HepG2 (cell line): ENCODE measurements around the gene RAC3. TPM values are rescaled to one million over a fixed set of nuclear protein-coding genes. Genes with fewer than 3 reads are reported as not detected.

ENCODE experiments used
- AFF4 ChIP-seq: sonication (generic); formaldehyde crosslinking; IDR thresholded peaks from 2 replicates; pipeline ENCODE4 v1.4.0; 2020; ENCODE audit warnings: missing genetic modification reagents
- ATF2 ChIP-seq: sonication (generic); formaldehyde crosslinking; IDR thresholded peaks from 2 replicates; pipeline ENCODE4 v1.4.0; 2020; ENCODE audit warnings: missing genetic modification reagents
- DR1 ChIP-seq: sonication (generic); formaldehyde crosslinking; IDR thresholded peaks from 2 replicates; pipeline ENCODE4 v1.8.0; 2021; ENCODE audit warnings: mild to moderate bottlenecking, missing genetic modification reagents, inconsistent platforms
- HIVEP1 ChIP-seq: sonication (generic); formaldehyde crosslinking; IDR thresholded peaks from 2 replicates; pipeline ENCODE4 v1.4.0; 2020; ENCODE audit warnings: mild to moderate bottlenecking, missing genetic modification reagents
- HNF1B ChIP-seq: sonication (generic); formaldehyde crosslinking; IDR thresholded peaks from 2 replicates; pipeline ENCODE4 v1.5.1; 2020; ENCODE audit warnings: mild to moderate bottlenecking, moderate library complexity, missing genetic modification reagents
- MAFK ChIP-seq, 2 experiments: IDR thresholded peaks in 1 of 2; conservative IDR thresholded peaks in 1 of 2; 2 replicates each; pipeline ENCODE4 v1.6.1; 2011; ENCODE audit warnings: improper control_type of control experiment in 2 of 2, low read length in 2 of 2
- PHF21A ChIP-seq: sonication (generic); formaldehyde crosslinking; IDR thresholded peaks from 2 replicates; pipeline ENCODE4 v1.5.0; 2020; ENCODE audit warnings: mild to moderate bottlenecking, missing genetic modification reagents
- PTBP1 ChIP-seq: fragments of 200-400 bp; formaldehyde crosslinking; IDR thresholded peaks from 2 replicates; pipeline ENCODE4 v1.6.1; 2018; ENCODE audit warnings: low read length, low read depth; ENCODE audit not compliant: poor library complexity, severe bottlenecking
- ZFX ChIP-seq: sonication (generic); formaldehyde crosslinking; IDR thresholded peaks from 2 replicates; pipeline ENCODE4 v1.4.0; 2020; ENCODE audit warnings: mild to moderate bottlenecking, low read depth, missing genetic modification reagents, moderate library complexity
- ZFYVE20 ChIP-seq: sonication (generic); formaldehyde crosslinking; IDR thresholded peaks from 2 replicates; pipeline ENCODE4 v1.8.0; 2023; ENCODE audit warnings: low read depth, mild to moderate bottlenecking, moderate library complexity, missing genetic modification reagents, borderline replicate concordance
- ZGPAT ChIP-seq: IDR thresholded peaks from 2 replicates; pipeline ENCODE4 v1.6.1; 2016; ENCODE audit warnings: mild to moderate bottlenecking
- ZNF232 ChIP-seq: sonication (generic); formaldehyde crosslinking; IDR thresholded peaks from 2 replicates; pipeline ENCODE4 v1.4.0; 2020; ENCODE audit warnings: missing genetic modification reagents, borderline replicate concordance
- ZNF296 ChIP-seq: sonication (generic); formaldehyde crosslinking; conservative IDR thresholded peaks from 2 replicates; pipeline ENCODE4 v1.5.0; 2020; ENCODE audit warnings: mild to moderate bottlenecking, missing genetic modification reagents
- ZNF382 ChIP-seq: sonication (generic); formaldehyde crosslinking; IDR thresholded peaks from 2 replicates; pipeline ENCODE4 v1.5.0; 2020; ENCODE audit warnings: missing genetic modification reagents, mild to moderate bottlenecking, borderline replicate concordance
- ZNF503 ChIP-seq: sonication (generic); formaldehyde crosslinking; IDR thresholded peaks from 2 replicates; pipeline ENCODE4 v1.4.0; 2020; ENCODE audit warnings: missing genetic modification reagents
- ZNF569 ChIP-seq: sonication (generic); formaldehyde crosslinking; IDR thresholded peaks from 2 replicates; pipeline ENCODE4 v1.5.0; 2020; ENCODE audit warnings: mild to moderate bottlenecking, missing genetic modification reagents, moderate library complexity, borderline replicate concordance
- ZNF598 ChIP-seq: sonication (generic); formaldehyde crosslinking; IDR thresholded peaks from 2 replicates; pipeline ENCODE4 v1.5.1; 2020; ENCODE audit warnings: mild to moderate bottlenecking, missing genetic modification reagents, borderline replicate concordance
- polyA plus RNA-seq, 8 experiments: library from polyadenylated mRNA; depleted of rRNA in 3 of 8; stranded (reverse) in 7 of 8; unstranded in 1 of 8; fragments of >200 nt; fragmentation: Illumina TruSeq in 4 of 8; extraction: Trizol in 4 of 8; gene quantifications; 2 replicates each; pipeline versions ENCODE4 v1.2.1 to v1.2.3, GENCODE V29; 2011 to 2016; ENCODE audit warnings: low read depth in 4 of 8, missing spikeins in 1 of 8, mixed read lengths in 1 of 8; ENCODE audit not compliant: insufficient read depth in 1 of 8
- total RNA-seq, 5 experiments: library from RNA; depleted of rRNA; stranded (reverse); fragments of >200 nt; fragmentation: Illumina TruSeq; extraction: Trizol; gene quantifications; 2 replicates each; pipeline ENCODE4 v1.2.3, GENCODE V29; 2016; ENCODE audit warnings: low read depth in 1 of 5

Gene RAC3
- total and polyA plus RNA-seq, 2 of the 13 experiments (the other 11 are each of a cell fraction or from before 2014, with no cell fraction given), result 10.5 to 21.3 TPM

- TF ChIP-seq ZNF232 (CRISPR knock-in tag) (peak; percentile 57; the same call in 1 of the 2 replicates), ATF2 (CRISPR knock-in tag) (peak; percentile 89), AFF4 (peak; percentile 97), ZFX (CRISPR knock-in tag) (peak; percentile 77; the same call in 1 of the 2 replicates), ZNF569 (no peak; the same call in 1 of the 2 replicates), ZNF296 (CRISPR knock-in tag) (peak; percentile 97), ZNF598 (no peak), ZNF503 (CRISPR knock-in tag) (peak; percentile 54), HNF1B (CRISPR knock-in tag) (peak; percentile 59), PTBP1 (peak; percentile 84), MAFK (conservative IDR thresholded peaks at IDR 0.05 in 1 of 2, IDR thresholded peaks at IDR 0.05 in 1 of 2; ENCODE audit: low read length in 2 of 2) (0 out of 4 replicates have a peak, but pooled peaks have one; percentile 4 to 10), HIVEP1 (CRISPR knock-in tag) (peak; percentile 88), ZFYVE20 (CRISPR knock-in tag) (0 out of 2 replicates have a peak, but pooled peaks have one; percentile 5), ZGPAT (CRISPR knock-in tag) (peak; percentile 97), DR1 (CRISPR knock-in tag) (peak; percentile 96), ZNF382 (no peak), PHF21A (CRISPR knock-in tag) (peak; percentile 98)
Observed at GRCh38 chr17:81991684-81992305, 39.7 kb upstream of the RAC3 start (continued).
